Neural cell (in vitro differentiated cells): Measurements from ENCODE around the gene REXO5. TPM values are rescaled to one million over a fixed set of nuclear protein-coding genes. Genes with fewer than 3 reads are reported as not detected.

Experiments
- H2AFZ ChIP-seq: fragments of 200-600, 300-800 bp; sonication (generic), shearing (Covaris generic); 2 replicates; pipeline ENCODE4 v1.6.0; 2014; ENCODE audit warnings: low read depth, mild to moderate bottlenecking, antibody characterized with exemption, low read length, moderate library complexity
- H3F3A ChIP-seq: fragments of 200-600 bp; shearing (Covaris generic); 2 replicates; pipeline ENCODE4 v1.6.1; 2016; ENCODE audit warnings: mild to moderate bottlenecking, moderate library complexity, mixed read lengths, antibody characterized with exemption, low read length; ENCODE audit not compliant: insufficient read depth, poor library complexity, severe bottlenecking
- H3K27ac ChIP-seq: fragments of 200-600, 300-800 bp; sonication (generic), shearing (Covaris generic); 2 replicates; pipeline ENCODE4 v1.5.1; 2014; ENCODE audit warnings: mild to moderate bottlenecking, low read length, moderate library complexity
- H3K27me3 ChIP-seq: fragments of 300-800, 200-600 bp; sonication (generic), shearing (Covaris generic); 2 replicates; pipeline ENCODE4 v1.6.0; 2014; ENCODE audit warnings: mild to moderate bottlenecking, low read depth, low read length, moderate library complexity; ENCODE audit not compliant: insufficient read depth
- H3K36me3 ChIP-seq: fragments of 300-800, 200-600 bp; sonication (generic), shearing (Covaris generic); 2 replicates; pipeline ENCODE4 v1.5.1; 2014; ENCODE audit warnings: mild to moderate bottlenecking, antibody characterized with exemption, low read length, moderate library complexity; ENCODE audit not compliant: insufficient read depth
- H3K4me2 ChIP-seq: fragments of 300-800, 200-600 bp; sonication (generic), shearing (Covaris generic); 2 replicates; pipeline ENCODE4 v1.6.0; 2014; ENCODE audit warnings: mild to moderate bottlenecking, low read length
- H3K4me3 ChIP-seq: fragments of 300-800, 200-600 bp; sonication (generic), shearing (Covaris generic); 2 replicates; pipeline ENCODE4 v1.5.1; 2014; ENCODE audit warnings: mild to moderate bottlenecking, low read length, moderate library complexity
- H3K79me2 ChIP-seq: fragments of 200-600 bp; shearing (Covaris generic); replicated peaks from 2 replicates; pipeline ENCODE4 v1.6.0; 2014; ENCODE audit warnings: mild to moderate bottlenecking, low read length, moderate library complexity; ENCODE audit not compliant: insufficient read depth
- H3K9ac ChIP-seq: fragments of 300-800, 200-600 bp; sonication (generic), shearing (Covaris generic); 2 replicates; pipeline ENCODE4 v1.6.1; 2016; ENCODE audit warnings: mild to moderate bottlenecking, low read length, mixed read lengths
- H3K9me2 ChIP-seq: fragments of 200-600 bp; shearing (Covaris generic); 2 replicates; pipeline ENCODE4 v1.6.1; 2016; ENCODE audit warnings: mild to moderate bottlenecking, low read length, mixed read lengths; ENCODE audit not compliant: insufficient read depth
- H3K9me3 ChIP-seq: fragments of 200-600, 300-800 bp; sonication (generic), shearing (Covaris generic); 2 replicates; pipeline ENCODE4 v1.6.1; 2016; ENCODE audit warnings: mild to moderate bottlenecking, mixed run types, low read length, moderate library complexity, mixed read lengths
- H4K20me1 ChIP-seq: fragments of 200-600 bp; shearing (Covaris generic); 2 replicates; pipeline ENCODE4 v1.6.1; 2016; ENCODE audit warnings: mild to moderate bottlenecking, mixed run types; ENCODE audit not compliant: insufficient read depth
- EP300 ChIP-seq: fragments of 450-650 bp; conservative IDR thresholded peaks from 2 replicates; pipeline ENCODE4 v1.6.1; 2014; ENCODE audit warnings: antibody characterized with exemption, mild to moderate bottlenecking, moderate library complexity; ENCODE audit not compliant: poor library complexity, severe bottlenecking
- EZH2 ChIP-seq: fragments of 200-600, 300-800 bp; shearing (Covaris generic), sonication (generic); IDR thresholded peaks from 2 replicates; pipeline ENCODE4 v1.6.1; 2014; ENCODE audit warnings: antibody characterized with exemption, low read length, borderline replicate concordance, mild to moderate bottlenecking; ENCODE audit not compliant: insufficient read depth, poor library complexity, severe bottlenecking
- MXI1 ChIP-seq: fragments of 450-650 bp; conservative IDR thresholded peaks from 2 replicates; pipeline ENCODE4 v1.6.1; 2014; ENCODE audit warnings: antibody characterized with exemption, mild to moderate bottlenecking; ENCODE audit not compliant: poor library complexity, severe bottlenecking
- POLR2AphosphoS5 ChIP-seq: IDR thresholded peaks from 2 replicates; pipeline ENCODE4 v1.6.1; 2012
- RAD21 ChIP-seq: fragments of 450-650 bp; conservative IDR thresholded peaks from 2 replicates; pipeline ENCODE4 v1.6.1; 2014; ENCODE audit warnings: antibody characterized with exemption, mild to moderate bottlenecking, moderate library complexity
- SMC3 ChIP-seq: fragments of 450-650 bp; conservative IDR thresholded peaks from 2 replicates; pipeline ENCODE4 v1.6.1; 2014; ENCODE audit warnings: antibody characterized with exemption, mild to moderate bottlenecking, moderate library complexity; ENCODE audit not compliant: poor library complexity
- TAF1 ChIP-seq: IDR thresholded peaks from 2 replicates; pipeline ENCODE4 v1.6.1; 2012; ENCODE audit warnings: low read depth
- polyA plus RNA-seq: library from polyadenylated mRNA; depleted of rRNA; stranded (reverse); fragments of >200 nt; gene quantifications from 2 replicates; pipeline ENCODE4 v1.2.3, GENCODE V29; 2014
- TF ChIP-seq, protein P1 (sequence below): fragments of 450-650 bp; IDR thresholded peaks from 2 replicates; pipeline ENCODE4 v1.5.1; 2014; ENCODE audit warnings: antibody characterized with exemption, mild to moderate bottlenecking, moderate library complexity; ENCODE audit not compliant: poor library complexity, severe bottlenecking
- TF ChIP-seq, protein P2 (sequence below): IDR thresholded peaks from 2 replicates; pipeline ENCODE4 v1.6.1; 2012; ENCODE audit warnings: borderline replicate concordance

The REXO5 gene
- polyA plus RNA-seq, 1 donor from 2014 or later, result 11.2 TPM

DNA sequence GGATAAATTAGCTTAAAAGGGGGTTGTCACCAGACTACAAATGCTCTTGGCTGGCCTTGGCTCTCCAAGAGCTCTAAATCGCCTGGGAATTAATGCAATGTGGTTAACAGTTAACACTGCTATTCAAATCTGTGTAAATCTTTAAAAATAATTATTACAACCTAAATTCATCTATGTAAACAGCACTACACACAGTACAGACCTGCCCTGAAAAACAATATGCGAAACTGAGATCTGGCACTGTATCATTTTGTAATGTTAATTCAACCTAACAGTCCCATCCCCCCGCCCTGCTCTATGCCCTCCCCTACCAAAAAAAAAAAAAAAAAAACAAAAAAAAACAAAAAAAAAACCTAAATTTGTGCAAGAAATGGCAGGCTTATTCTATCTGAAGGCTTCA lies 52.9 kb downstream of the REXO5 start:
- Histone ChIP-seq H3K9me2 (no peaks in the 10 kb centered on the region), H3F3A (no peaks in the 10 kb centered on the region), H3K36me3 (peaks cover 15% of the 10 kb centered on the region), H3K9ac (no peak overlapping the region), H3K27me3 (no peaks in the 10 kb centered on the region), H2AFZ (no peak overlapping the region), H3K27ac (no peak overlapping the region), H3K4me2 (no peak overlapping the region), H3K9me3 (no peaks in the 10 kb centered on the region), H3K4me3 (no peak overlapping the region), H3K79me2 (peaks cover 5% of the 10 kb centered on the region), H4K20me1 (no peaks in the 10 kb centered on the region)
- no peak for TF ChIP-seq MXI1
- TF ChIP-seq EZH2, result no peak
- TF ChIP-seq SMC3, result no peak
- TF ChIP-seq, protein P1, sequence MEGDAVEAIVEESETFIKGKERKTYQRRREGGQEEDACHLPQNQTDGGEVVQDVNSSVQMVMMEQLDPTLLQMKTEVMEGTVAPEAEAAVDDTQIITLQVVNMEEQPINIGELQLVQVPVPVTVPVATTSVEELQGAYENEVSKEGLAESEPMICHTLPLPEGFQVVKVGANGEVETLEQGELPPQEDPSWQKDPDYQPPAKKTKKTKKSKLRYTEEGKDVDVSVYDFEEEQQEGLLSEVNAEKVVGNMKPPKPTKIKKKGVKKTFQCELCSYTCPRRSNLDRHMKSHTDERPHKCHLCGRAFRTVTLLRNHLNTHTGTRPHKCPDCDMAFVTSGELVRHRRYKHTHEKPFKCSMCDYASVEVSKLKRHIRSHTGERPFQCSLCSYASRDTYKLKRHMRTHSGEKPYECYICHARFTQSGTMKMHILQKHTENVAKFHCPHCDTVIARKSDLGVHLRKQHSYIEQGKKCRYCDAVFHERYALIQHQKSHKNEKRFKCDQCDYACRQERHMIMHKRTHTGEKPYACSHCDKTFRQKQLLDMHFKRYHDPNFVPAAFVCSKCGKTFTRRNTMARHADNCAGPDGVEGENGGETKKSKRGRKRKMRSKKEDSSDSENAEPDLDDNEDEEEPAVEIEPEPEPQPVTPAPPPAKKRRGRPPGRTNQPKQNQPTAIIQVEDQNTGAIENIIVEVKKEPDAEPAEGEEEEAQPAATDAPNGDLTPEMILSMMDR, result no peak
- TF ChIP-seq POLR2AphosphoS5, result no peak
- TF ChIP-seq EP300, result no peak
- TF ChIP-seq, protein P2, sequence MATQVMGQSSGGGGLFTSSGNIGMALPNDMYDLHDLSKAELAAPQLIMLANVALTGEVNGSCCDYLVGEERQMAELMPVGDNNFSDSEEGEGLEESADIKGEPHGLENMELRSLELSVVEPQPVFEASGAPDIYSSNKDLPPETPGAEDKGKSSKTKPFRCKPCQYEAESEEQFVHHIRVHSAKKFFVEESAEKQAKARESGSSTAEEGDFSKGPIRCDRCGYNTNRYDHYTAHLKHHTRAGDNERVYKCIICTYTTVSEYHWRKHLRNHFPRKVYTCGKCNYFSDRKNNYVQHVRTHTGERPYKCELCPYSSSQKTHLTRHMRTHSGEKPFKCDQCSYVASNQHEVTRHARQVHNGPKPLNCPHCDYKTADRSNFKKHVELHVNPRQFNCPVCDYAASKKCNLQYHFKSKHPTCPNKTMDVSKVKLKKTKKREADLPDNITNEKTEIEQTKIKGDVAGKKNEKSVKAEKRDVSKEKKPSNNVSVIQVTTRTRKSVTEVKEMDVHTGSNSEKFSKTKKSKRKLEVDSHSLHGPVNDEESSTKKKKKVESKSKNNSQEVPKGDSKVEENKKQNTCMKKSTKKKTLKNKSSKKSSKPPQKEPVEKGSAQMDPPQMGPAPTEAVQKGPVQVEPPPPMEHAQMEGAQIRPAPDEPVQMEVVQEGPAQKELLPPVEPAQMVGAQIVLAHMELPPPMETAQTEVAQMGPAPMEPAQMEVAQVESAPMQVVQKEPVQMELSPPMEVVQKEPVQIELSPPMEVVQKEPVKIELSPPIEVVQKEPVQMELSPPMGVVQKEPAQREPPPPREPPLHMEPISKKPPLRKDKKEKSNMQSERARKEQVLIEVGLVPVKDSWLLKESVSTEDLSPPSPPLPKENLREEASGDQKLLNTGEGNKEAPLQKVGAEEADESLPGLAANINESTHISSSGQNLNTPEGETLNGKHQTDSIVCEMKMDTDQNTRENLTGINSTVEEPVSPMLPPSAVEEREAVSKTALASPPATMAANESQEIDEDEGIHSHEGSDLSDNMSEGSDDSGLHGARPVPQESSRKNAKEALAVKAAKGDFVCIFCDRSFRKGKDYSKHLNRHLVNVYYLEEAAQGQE, result no peak
- TF ChIP-seq RAD21, result no peak
- TF ChIP-seq TAF1, result no peak

DNA sequence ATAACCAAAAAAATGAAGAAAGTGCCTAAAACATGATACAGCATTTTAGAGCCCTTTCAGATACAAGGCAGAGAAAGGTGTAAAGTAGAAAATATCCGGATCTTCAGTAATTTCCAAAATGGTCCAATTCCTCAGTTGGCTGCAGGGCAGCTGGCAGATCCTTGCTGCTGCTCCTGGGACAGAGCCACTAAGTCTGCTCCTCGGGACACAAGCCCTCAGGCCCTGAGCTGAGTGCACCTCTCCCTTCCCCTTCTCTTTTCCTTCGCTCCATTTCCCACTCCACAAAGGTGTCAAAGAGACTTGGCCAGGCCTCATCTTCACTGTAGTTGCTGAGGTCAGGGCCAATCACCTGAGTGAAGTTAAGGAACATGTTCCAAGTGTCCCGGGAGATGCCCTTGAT lies 53.4 kb downstream of the REXO5 start:
- Histone ChIP-seq H2AFZ (no peak overlapping the region), H3K9me2 (no peaks in the 10 kb centered on the region), H3F3A (no peaks in the 10 kb centered on the region), H3K4me2 (no peak overlapping the region), H3K4me3 (no peak overlapping the region), H4K20me1 (no peaks in the 10 kb centered on the region), H3K9ac (no peak overlapping the region), H3K27ac (no peak overlapping the region), H3K36me3 (peaks cover 15% of the 10 kb centered on the region), H3K79me2 (peaks cover 5% of the 10 kb centered on the region), H3K27me3 (no peaks in the 10 kb centered on the region), H3K9me3 (no peaks in the 10 kb centered on the region)
- TF ChIP-seq SMC3 (no peak), RAD21 (no peak), POLR2AphosphoS5 (no peak), EP300 (no peak), TAF1 (no peak), MXI1 (no peak), EZH2 (no peak)
- TF ChIP-seq, protein P1, result no peak
- TF ChIP-seq, protein P2, result no peak
